HepG2 (cell line): ENCODE data around the gene AFF4. TPM values are rescaled to one million over a fixed set of nuclear protein-coding genes. Genes with fewer than 3 reads are reported as not detected.
A peak's percentile ranks its signal among the peaks of the same experiment; 100 is the strongest.
"Not testable (repeated sequence)": the region's sequence is repeated elsewhere in the genome, so short reads cannot be mapped to it uniquely, and the experiment has no call there.

Experiments used
- ATAC-seq: fragments of 200-7000 bp; cut with Tn5 transposase; 3 replicates; pipeline ENCODE4 v1.9.1; 2020; ENCODE audit warnings: mild to moderate bottlenecking, moderate library complexity
- BruUV-seq: library from RNA; stranded (reverse); fragments of 400-500 nt; replicated peaks from 2 replicates; lab custom pipeline; 2021; lab: Mats Ljungman, UMichigan
- CTCF ChIA-PET: fragments of 300-600 bp; formaldehyde crosslinking; extraction: SDS; loops from one replicate; lab custom pipeline; 2021; ENCODE audit warnings: low total read pairs, inconsistent platforms, low intra/inter-chr PET ratio; lab: Yijun Ruan, JAX
- POLR2A ChIA-PET: fragments of 350-600 bp; sonication (Branson Sonifier 250); formaldehyde crosslinking; loops from one replicate; lab custom pipeline; 2020; ENCODE audit warnings: antibody characterized with exemption, inconsistent platforms; lab: Yijun Ruan, JAX
- DNase-seq: peaks from one replicate; pipeline ENCODE4 v3.0.0-alpha.2; 2015; ENCODE audit warnings: low spot score
- FAIRE-seq: peaks from 3 replicates; lab custom pipeline; 2011; peaks lifted over from hg19 to GRCh38; lab: Jason Lieb, UNC
- H2AFZ ChIP-seq: one replicate; pipeline ENCODE4 v1.6.1; 2011; ENCODE audit warnings: low read length, inconsistent platforms
- H3K27ac ChIP-seq: fragments of 300-600 bp; 3 replicates; pipeline ENCODE4 v1.8.0; 2011; ENCODE audit warnings: mixed run types, mild to moderate bottlenecking, mixed read lengths, low read length, inconsistent platforms; ENCODE audit not compliant: insufficient read depth; ENCODE audit errors: extremely low read length
- H3K27me3 ChIP-seq, 2 experiments: fragments of 200-600 bp in 1 of 2; 2 replicates in 1 of 2; 3 replicates in 1 of 2; pipeline versions ENCODE4 v1.6.0 to v1.8.0; 2011; ENCODE audit warnings: low read length in 2 of 2, mild to moderate bottlenecking in 2 of 2, moderate library complexity in 2 of 2, inconsistent platforms in 1 of 2; ENCODE audit not compliant: insufficient read depth in 2 of 2, control insufficient read depth in 1 of 2
- H3K36me3 ChIP-seq, 2 experiments: fragments of 200-600 bp in 1 of 2; replicated peaks in 1 of 2; 2 replicates in 1 of 2; 3 replicates in 1 of 2; pipeline versions ENCODE4 v1.5.1 to v1.8.0; 2011; ENCODE audit warnings: low read length in 2 of 2, inconsistent platforms in 1 of 2; ENCODE audit not compliant: insufficient read depth in 2 of 2, control insufficient read depth in 1 of 2
- H3K4me1 ChIP-seq: 2 replicates; pipeline ENCODE4 v1.5.1; 2012; ENCODE audit warnings: low read length, inconsistent platforms; ENCODE audit not compliant: insufficient read depth
- H3K4me2 ChIP-seq: 2 replicates; pipeline ENCODE4 v1.6.0; 2011; ENCODE audit warnings: low read depth, low read length, inconsistent platforms
- H3K4me3 ChIP-seq, 3 experiments: fragments of 200-600 bp in 1 of 3; sonication (generic), shearing (Covaris generic) in 1 of 3; replicated peaks in 1 of 3; 2 replicates each; pipeline ENCODE4 v1.5.1; 2011 to 2016; ENCODE audit warnings: low read length in 3 of 3, inconsistent platforms in 2 of 3, low read depth in 2 of 3, mild to moderate bottlenecking in 2 of 3, control low read depth in 1 of 3, mixed read lengths in 1 of 3; ENCODE audit not compliant: insufficient read depth in 1 of 3
- H3K79me2 ChIP-seq: one replicate; pipeline ENCODE4 v1.6.1; 2011; ENCODE audit warnings: low read length, inconsistent platforms; ENCODE audit not compliant: insufficient read depth
- H3K9ac ChIP-seq: 2 replicates; pipeline ENCODE4 v1.6.0; 2011; ENCODE audit warnings: mild to moderate bottlenecking, low read depth, low read length, inconsistent platforms; ENCODE audit not compliant: insufficient read depth
- H3K9me3 ChIP-seq: 2 replicates; pipeline ENCODE4 v1.5.1; 2012; ENCODE audit warnings: mild to moderate bottlenecking, low read length
- H4K20me1 ChIP-seq: 2 replicates; pipeline ENCODE4 v1.6.0; 2011; ENCODE audit warnings: inconsistent platforms, mild to moderate bottlenecking, low read length, moderate library complexity; ENCODE audit not compliant: insufficient read depth
- POLR2AphosphoS2 ChIP-seq: IDR thresholded peaks from 2 replicates; pipeline ENCODE4 v1.6.1; 2011; ENCODE audit warnings: low read depth, low read length, improper control_type of control experiment
- UBTF ChIP-seq: sonication (generic); formaldehyde crosslinking; IDR thresholded peaks from 2 replicates; pipeline ENCODE4 v1.4.0; 2020; ENCODE audit warnings: mild to moderate bottlenecking, missing genetic modification reagents
- ZNF121 ChIP-seq: sonication (generic); formaldehyde crosslinking; IDR thresholded peaks from 2 replicates; pipeline ENCODE4 v1.5.0; 2020; ENCODE audit warnings: mild to moderate bottlenecking, missing genetic modification reagents
- WGBS: methylation state at CpG from one replicate; pipeline ENCODE4 v1.1.6; 2017; ENCODE audit warnings: low lambda C conversion rate; 5-methylcytosine and 5-hydroxymethylcytosine counted together
- in situ Hi-C: cut with HindIII; loops from 2 replicates; pipeline ENCODE4 v1.10.0; 2017; ENCODE audit warnings: low pct_unique_long_range_greater_than_20kb; ENCODE audit not compliant: extremely low pct_ligation_motif_present
- intact Hi-C: fragments of 100-400 bp; cut with micrococcal nuclease; formaldehyde crosslinking; loops from one replicate; pipeline ENCODE4 v1.10.0; 2022; ENCODE audit not compliant: unreplicated experiment
- polyA plus RNA-seq, 8 experiments: library from polyadenylated mRNA; depleted of rRNA in 3 of 8; stranded (reverse) in 7 of 8; unstranded in 1 of 8; fragments of >200 nt; fragmentation: Illumina TruSeq in 4 of 8; extraction: Trizol in 4 of 8; gene quantifications; 2 replicates each; pipeline versions ENCODE4 v1.2.1 to v1.2.3, GENCODE V29; 2011 to 2016; ENCODE audit warnings: low read depth in 4 of 8, missing spikeins in 1 of 8, mixed read lengths in 1 of 8; ENCODE audit not compliant: insufficient read depth in 1 of 8
- total RNA-seq, 5 experiments: library from RNA; depleted of rRNA; stranded (reverse); fragments of >200 nt; fragmentation: Illumina TruSeq; extraction: Trizol; gene quantifications; 2 replicates each; pipeline ENCODE4 v1.2.3, GENCODE V29; 2016; ENCODE audit warnings: low read depth in 1 of 5

AFF4 gene
- total and polyA plus RNA-seq, 2 of the 13 experiments (the other 11 are each of a cell fraction or from before 2014, with no cell fraction given): 22.1 to 25.5 TPM

- H2AFZ ChIP-seq, CTCF ChIA-PET, H3K4me2 ChIP-seq, DNase-seq, FAIRE-seq, H3K9me3 ChIP-seq, H3K27ac ChIP-seq, ATAC-seq, H3K27me3 ChIP-seq, intact Hi-C loops, H3K4me3 ChIP-seq, BruUV-seq, H3K9ac ChIP-seq, POLR2A ChIA-PET: not testable (repeated sequence)
- peaks cover 90% of the 10 kb centered on the region for H3K79me2 ChIP-seq
- H4K20me1 ChIP-seq: peaks cover 68% of the 10 kb centered on the region
- peaks cover 7 to 24% of the 10 kb centered on the region in 2 experiments; a peak in 4 of 5 replicates for H3K36me3 ChIP-seq
- 97% methylated on average over 6 of the region's 6 CpGs for WGBS
- in situ Hi-C loops: loop anchor here (10.0 kb wide), 1 partner anchor 129 kb away; no protein-coding TSS in a partner anchor
- peaks cover 43% of the 10 kb centered on the region for H3K4me1 ChIP-seq
- peak; percentile 37; the same call in 1 of the 2 replicates for TF ChIP-seq ZNF121 (CRISPR knock-in tag)
Measured at GRCh38 chr5:132956166-132956799, 7.2 kb downstream of the AFF4 start.

- H3K4me3 ChIP-seq: no peak overlapping the region
- H3K27ac ChIP-seq: no peak overlapping the region
- H3K9ac ChIP-seq: no peak overlapping the region
- 91% methylated on average over 6 of the region's 6 CpGs for WGBS
- in situ Hi-C loops: loop anchor here (10.0 kb wide), 1 partner anchor 131 kb away; no protein-coding TSS in a partner anchor
- peaks cover 88% of the 10 kb centered on the region for H3K79me2 ChIP-seq
- FAIRE-seq: no peak
- POLR2A ChIA-PET: no interaction called here
- H3K4me1 ChIP-seq: peaks cover 29% of the 10 kb centered on the region
- no peaks in the 10 kb centered on the region for H3K27me3 ChIP-seq
- no peak overlapping the region for H3K4me2 ChIP-seq
- DNase-seq: no peak
- H2AFZ ChIP-seq: no peak overlapping the region
- CTCF ChIA-PET: no interaction called here
- ATAC-seq: no peak
- peaks cover 7 to 27% of the 10 kb centered on the region in 2 experiments; a peak in 4 of 5 replicates for H3K36me3 ChIP-seq
- TF ChIP-seq POLR2AphosphoS2: 0 out of 2 replicates have a peak, but pooled peaks have one; percentile 19
- TF ChIP-seq UBTF (CRISPR knock-in tag): no peak
- peaks cover 54% of the 10 kb centered on the region for H4K20me1 ChIP-seq
- intact Hi-C loops: no loop called here
- BruUV-seq: no TSS peak
- H3K9me3 ChIP-seq: no peaks in the 10 kb centered on the region
Measured at GRCh38 chr5:132953710-132954109, 9.7 kb downstream of the AFF4 start.
